HG02981 (cell line): ENCODE results near the gene CRLF2.
"Not testable (repeated sequence)": the region's sequence is repeated elsewhere in the genome, so short reads cannot be mapped to it uniquely, and the experiment has no call there.

Source experiments
- ATAC-seq: cut with Tn5 transposase; IDR thresholded peaks from one replicate; pipeline ENCODE4 v1.9.1; 2021; ENCODE audit warnings: mild to moderate bottlenecking, moderate library complexity; ENCODE audit not compliant: unreplicated experiment

CRLF2 gene

GRCh38 chrX:1212532-1212931 is at the start of gene CRLF2:
Gene CRLF2, minus strand, starts transcription at chrX:1212649. Its CDS starts 15 bp downstream, at chrX:1212634.
- peak; percentile 75 for ATAC-seq

- ATAC-seq = not testable (repeated sequence)
Observed at GRCh38 chrX:1261771-1262170, 49.3 kb upstream of the CRLF2 start.

- ATAC-seq = no peak
Observed at GRCh38 chrX:1261285-1261684, 48.8 kb upstream of the CRLF2 start.

GRCh38 chrX:1252861-1253260 is 40.4 kb upstream of the CRLF2 start:
- ATAC-seq = no peak

- ATAC-seq = no peak
Observed at GRCh38 chrX:1249101-1249887, 36.8 kb upstream of the CRLF2 start.

GRCh38 chrX:1248331-1249061 is 36.0 kb upstream of the CRLF2 start:
- ATAC-seq = no peak

GRCh38 chrX:1246816-1247215 is 34.4 kb upstream of the CRLF2 start:
- ATAC-seq = no peak

- ATAC-seq = no peak
Observed at GRCh38 chrX:1244164-1245076, 32.0 kb upstream of the CRLF2 start.

- no peak for ATAC-seq
Observed at GRCh38 chrX:1242891-1243402, 30.5 kb upstream of the CRLF2 start.

GRCh38 chrX:1240551-1240950 is 28.1 kb upstream of the CRLF2 start:
- ATAC-seq = not testable (repeated sequence)

- no peak for ATAC-seq
Observed at GRCh38 chrX:1239681-1240142, 27.3 kb upstream of the CRLF2 start.

- ATAC-seq = no peak
Observed at GRCh38 chrX:1231850-1232465, 19.5 kb upstream of the CRLF2 start.

- not testable (repeated sequence) for ATAC-seq
Observed at GRCh38 chrX:1228101-1228500, 15.7 kb upstream of the CRLF2 start.

GRCh38 chrX:1226249-1226648 is 13.8 kb upstream of the CRLF2 start:
- no peak for ATAC-seq

- no peak for ATAC-seq
Observed at GRCh38 chrX:1224954-1225353, 12.5 kb upstream of the CRLF2 start.

GRCh38 chrX:1223242-1223600 is 10.8 kb upstream of the CRLF2 start:
- ATAC-seq = no peak

- no peak for ATAC-seq
Observed at GRCh38 chrX:1222531-1223241, 10.2 kb upstream of the CRLF2 start.

GRCh38 chrX:1221296-1221845 is 8.9 kb upstream of the CRLF2 start:
- no peak for ATAC-seq

- no peak for ATAC-seq
Observed at GRCh38 chrX:1218286-1218685, 5.8 kb upstream of the CRLF2 start.
